ENCODE measurements around the gene ACVR1. TPM values are rescaled to one million over a fixed set of nuclear protein-coding genes. Genes with fewer than 3 reads are reported as not detected.

ACVR1 gene
- total and polyA plus RNA-seq, 3 experiments from 2014 or later = 9.5 to 18.3 (median 14.8) TPM

DNA sequence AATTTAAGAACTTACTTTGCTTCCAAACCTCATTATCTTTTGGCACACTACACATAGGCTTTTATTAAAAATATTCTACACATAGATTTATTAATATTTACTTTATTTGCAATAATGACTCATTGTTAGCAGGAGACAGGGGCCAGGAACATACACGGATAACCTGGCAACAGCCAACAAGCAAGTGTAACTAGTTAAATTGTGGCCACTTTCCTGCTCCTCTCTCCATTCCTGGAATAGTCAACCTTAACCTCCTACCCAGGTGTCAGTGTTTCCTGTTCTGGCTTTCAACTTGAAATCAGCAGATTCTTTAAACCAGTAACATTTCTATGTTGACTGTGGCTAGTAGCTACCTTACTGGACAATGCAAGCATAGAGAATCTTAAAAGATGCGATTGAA, 26.5 kb downstream of the ACVR1 start:
- Mint-ChIP-seq H3K27ac (no peak overlapping the region), H3K27me3 (no peaks in the 10 kb centered on the region), H3K4me1 (peaks cover 8 to 59% (median 54%) of the 10 kb centered on the region in 3 donors), H3K9me3 (no peaks in the 10 kb centered on the region), H3K4me3 (no peak overlapping the region), H3K36me3 (peaks cover 11 to 31% (median 23%) of the 10 kb centered on the region in 3 donors)
- POLR2A ChIA-PET = no interaction called here
- no peak for DNase-seq
- H3K27me3 ChIP-seq (ENCODE audit: insufficient read depth, low read length, poor library complexity, severe bottlenecking) = no peaks in the 10 kb centered on the region
- no peak overlapping the region for H3K4me3 ChIP-seq (ENCODE audit: low read length)
- no peaks in the 10 kb centered on the region for H3K9me3 ChIP-seq (ENCODE audit: low read length)
- H3K4me1 ChIP-seq (ENCODE audit: insufficient read depth, low read length) = no peaks in the 10 kb centered on the region
- CTCF ChIA-PET = interaction anchor here (1.0 kb wide), 1 partner anchor 19 kb away, joined by 3 read pairs; no protein-coding TSS in a partner anchor
- no peaks in the 10 kb centered on the region for H3K36me3 ChIP-seq (ENCODE audit: insufficient read depth, low read length)
- no peak overlapping the region for H3K27ac ChIP-seq (ENCODE audit: low read depth, low read length)

DNA sequence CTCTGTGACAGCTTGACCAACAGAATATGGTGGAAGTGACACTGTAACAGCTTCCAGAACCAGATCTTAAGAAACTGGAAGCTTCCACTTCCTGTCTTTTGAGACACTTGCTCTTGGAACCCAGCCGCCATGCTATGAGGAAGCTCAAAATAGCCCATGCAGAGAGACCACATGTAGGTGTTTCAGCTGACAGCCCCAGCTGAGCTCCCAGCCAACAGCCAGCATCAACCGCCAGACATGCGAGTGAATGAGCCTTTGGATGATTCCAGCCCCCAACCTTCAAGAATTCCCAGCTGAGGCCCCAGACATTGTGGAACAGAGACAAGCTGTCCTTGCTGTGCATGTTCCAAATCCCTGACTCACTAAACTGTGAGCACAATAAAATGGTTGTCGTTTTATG, 27.9 kb downstream of the ACVR1 start:
- Mint-ChIP-seq H3K27me3 (no peaks in the 10 kb centered on the region), H3K4me1 (peaks cover 10 to 57% (median 49%) of the 10 kb centered on the region in 3 donors), H3K9me3 (no peaks in the 10 kb centered on the region), H3K27ac (no peak overlapping the region), H3K36me3 (peaks cover 11 to 37% (median 26%) of the 10 kb centered on the region in 3 donors), H3K4me3 (no peak overlapping the region)
- no peak for DNase-seq
- ChIA-PET POLR2A (no interaction called here), CTCF (interaction anchor here (0.7 kb wide), 1 partner anchor 29 kb away, joined by 4 read pairs; no protein-coding TSS in a partner anchor)
- Histone ChIP-seq H3K4me1 (ENCODE audit: insufficient read depth, low read length) (no peaks in the 10 kb centered on the region), H3K4me3 (ENCODE audit: low read length) (no peak overlapping the region), H3K36me3 (ENCODE audit: insufficient read depth, low read length) (no peaks in the 10 kb centered on the region), H3K27me3 (ENCODE audit: insufficient read depth, low read length, poor library complexity, severe bottlenecking) (no peaks in the 10 kb centered on the region), H3K27ac (ENCODE audit: low read depth, low read length) (no peak overlapping the region), H3K9me3 (ENCODE audit: low read length) (no peaks in the 10 kb centered on the region)

DNA sequence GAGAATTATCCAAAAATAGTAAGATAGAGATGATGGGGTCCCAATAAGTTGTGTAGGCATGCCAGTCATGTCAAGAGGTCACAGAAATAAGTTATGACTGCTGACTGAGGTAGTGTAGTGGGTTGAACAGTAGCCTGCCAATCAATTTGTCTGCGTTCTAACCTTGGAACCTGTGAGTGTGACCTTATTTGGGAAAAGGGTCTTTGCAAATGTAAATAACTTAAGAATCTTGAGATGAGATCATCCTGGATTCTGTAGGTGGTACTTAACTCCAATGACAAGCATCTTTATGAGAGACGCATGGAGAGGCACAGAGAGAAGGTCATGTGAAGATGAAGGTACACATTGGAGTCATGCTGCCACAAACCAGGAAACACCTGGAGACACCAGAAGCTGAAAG, 31.0 kb downstream of the ACVR1 start:
- Mint-ChIP-seq H3K9me3 (no peaks in the 10 kb centered on the region), H3K4me1 (peaks cover 11 to 62% (median 42%) of the 10 kb centered on the region in 3 donors), H3K4me3 (no peak overlapping the region), H3K36me3 (peaks cover 11 to 36% (median 24%) of the 10 kb centered on the region in 3 donors), H3K27ac (peak overlapping the region in 2 of 8 donors; percentile 35 to 56), H3K27me3 (no peaks in the 10 kb centered on the region)
- H3K4me3 ChIP-seq (ENCODE audit: low read length) = no peak overlapping the region
- no peaks in the 10 kb centered on the region for H3K4me1 ChIP-seq (ENCODE audit: insufficient read depth, low read length)
- no peaks in the 10 kb centered on the region for H3K27me3 ChIP-seq (ENCODE audit: insufficient read depth, low read length, poor library complexity, severe bottlenecking)
- ChIA-PET CTCF (no interaction called here), POLR2A (no interaction called here)
- no peak for DNase-seq
- H3K9me3 ChIP-seq (ENCODE audit: low read length) = no peaks in the 10 kb centered on the region
- H3K27ac ChIP-seq (ENCODE audit: low read depth, low read length) = no peak overlapping the region
- H3K36me3 ChIP-seq (ENCODE audit: insufficient read depth, low read length) = no peaks in the 10 kb centered on the region

DNA sequence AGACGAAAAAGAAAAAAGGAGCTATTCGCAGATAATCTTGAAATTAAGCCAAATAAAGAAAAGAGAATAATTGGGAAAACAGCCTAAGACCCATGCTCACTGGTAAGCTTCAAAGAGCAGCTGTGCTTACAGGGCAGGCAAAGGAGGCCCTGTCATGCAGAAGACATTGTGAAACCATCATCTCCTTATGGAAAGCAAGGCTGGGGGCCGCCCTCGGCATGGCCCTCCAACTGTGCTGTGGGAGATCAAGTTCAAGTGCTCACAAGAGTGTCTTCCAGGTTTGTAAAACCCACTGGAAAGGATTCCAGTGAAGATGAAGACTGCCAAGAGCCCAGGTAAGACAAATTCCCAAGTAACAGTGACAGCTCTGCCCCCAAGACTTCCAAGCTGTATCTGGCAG, 32.2 kb downstream of the ACVR1 start:
- no peaks in the 10 kb centered on the region for H3K27me3 Mint-ChIP-seq
- no peak overlapping the region for H3K4me3 ChIP-seq (ENCODE audit: low read length)
- DNase-seq = no peak
- no peaks in the 10 kb centered on the region for H3K9me3 Mint-ChIP-seq
- no peak overlapping the region for H3K27ac ChIP-seq (ENCODE audit: low read depth, low read length)
- no peak overlapping the region for H3K4me3 Mint-ChIP-seq
- H3K4me1 ChIP-seq (ENCODE audit: insufficient read depth, low read length) = no peaks in the 10 kb centered on the region
- no peaks in the 10 kb centered on the region for H3K9me3 ChIP-seq (ENCODE audit: low read length)
- peaks cover 11 to 69% (median 37%) of the 10 kb centered on the region in 3 donors for H3K4me1 Mint-ChIP-seq
- no peaks in the 10 kb centered on the region for H3K27me3 ChIP-seq (ENCODE audit: insufficient read depth, low read length, poor library complexity, severe bottlenecking)
- CTCF ChIA-PET = interaction anchor here (1.6 kb wide), 1 partner anchor 9 kb away, joined by 4 read pairs; no protein-coding TSS in a partner anchor
- POLR2A ChIA-PET = no interaction called here
- H3K36me3 ChIP-seq (ENCODE audit: insufficient read depth, low read length) = no peaks in the 10 kb centered on the region
- H3K27ac Mint-ChIP-seq = peak overlapping the region in 2 of 8 donors; percentile 37 to 51
- peaks cover 9 to 37% (median 21%) of the 10 kb centered on the region in 3 donors for H3K36me3 Mint-ChIP-seq

DNA sequence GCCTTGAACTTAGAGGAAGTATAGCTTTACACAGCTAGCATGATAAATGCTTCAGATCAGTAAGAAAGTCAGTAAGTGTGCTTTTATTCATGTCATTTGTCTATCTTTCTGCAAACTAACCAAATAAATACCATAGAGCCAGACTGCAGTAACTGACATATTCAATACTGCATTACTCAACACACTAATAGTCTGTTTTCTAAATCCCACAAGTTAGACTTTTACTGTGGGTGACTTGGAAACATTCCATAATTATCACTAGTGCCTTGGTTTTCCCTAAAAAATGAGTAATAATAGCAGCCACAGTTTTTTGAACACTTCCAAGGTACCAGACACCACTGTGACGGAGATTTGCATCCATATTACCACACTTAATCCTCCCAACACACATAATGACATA, 33.0 kb downstream of the ACVR1 start:
- Mint-ChIP-seq H3K4me3 (no peak overlapping the region), H3K27me3 (no peaks in the 10 kb centered on the region)
- CTCF ChIA-PET = interaction anchor here (1.6 kb wide), 1 partner anchor 10 kb away, joined by 4 read pairs; no protein-coding TSS in a partner anchor

DNA sequence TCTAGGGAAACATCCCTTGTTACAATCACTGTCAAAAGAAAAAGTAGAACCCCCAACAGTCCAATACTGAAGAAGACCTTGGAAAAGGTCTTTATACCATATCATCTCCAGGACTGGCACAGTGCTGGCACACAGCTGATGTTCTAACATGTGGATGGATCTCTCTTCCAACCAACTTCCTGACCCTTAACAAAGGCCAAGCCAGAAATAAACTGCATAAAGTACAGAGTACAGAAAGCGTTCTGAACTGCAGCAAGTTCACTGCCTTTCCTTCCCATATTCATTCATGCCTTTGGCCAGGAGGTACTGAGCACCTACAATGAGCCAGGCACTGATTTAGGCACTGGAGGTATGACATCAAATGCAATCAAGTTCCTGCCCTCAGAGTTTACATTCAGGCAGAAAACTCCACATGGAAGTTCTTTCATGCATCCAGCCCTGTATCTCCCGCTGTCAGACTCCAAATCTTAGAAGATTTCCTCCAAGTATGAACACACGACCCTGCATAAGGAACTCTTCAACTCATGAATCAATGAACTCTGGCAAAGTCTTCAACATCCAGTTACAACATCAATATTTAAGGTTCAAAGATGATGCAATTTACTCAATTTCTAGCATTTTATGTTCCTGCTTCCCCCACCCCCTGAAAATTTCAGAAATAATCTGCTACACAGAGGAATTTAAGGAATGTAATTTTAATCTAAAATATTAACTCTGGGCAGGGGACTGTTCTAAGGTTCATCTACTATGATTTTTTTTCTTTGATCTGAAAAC, 33.8 kb downstream of the ACVR1 start:
- Histone ChIP-seq H3K27me3 (ENCODE audit: insufficient read depth, low read length, poor library complexity, severe bottlenecking) (no peaks in the 10 kb centered on the region), H3K27ac (ENCODE audit: low read depth, low read length) (no peak overlapping the region), H3K36me3 (ENCODE audit: insufficient read depth, low read length) (no peaks in the 10 kb centered on the region), H3K4me1 (ENCODE audit: insufficient read depth, low read length) (no peaks in the 10 kb centered on the region), H3K4me3 (ENCODE audit: low read length) (no peak overlapping the region), H3K9me3 (ENCODE audit: low read length) (no peaks in the 10 kb centered on the region)
- no peak for DNase-seq
- Mint-ChIP-seq H3K4me1 (peaks cover 15 to 71% (median 43%) of the 10 kb centered on the region in 3 donors), H3K9me3 (no peaks in the 10 kb centered on the region), H3K27ac (peak overlapping the region in 1 of 8 donors; percentile 54), H3K4me3 (no peak overlapping the region), H3K36me3 (peaks cover 0 to 42% (median 19%) of the 10 kb centered on the region in 3 donors), H3K27me3 (no peaks in the 10 kb centered on the region)
- ChIA-PET POLR2A (no interaction called here), CTCF (no interaction called here)

More for the DNA sequence above, 33.0 kb downstream of the ACVR1 start:
- DNase-seq = no peak
- POLR2A ChIA-PET = no interaction called here
- H3K9me3 Mint-ChIP-seq = no peaks in the 10 kb centered on the region
- Histone ChIP-seq H3K27me3 (ENCODE audit: insufficient read depth, low read length, poor library complexity, severe bottlenecking) (no peaks in the 10 kb centered on the region), H3K27ac (ENCODE audit: low read depth, low read length) (no peak overlapping the region), H3K36me3 (ENCODE audit: insufficient read depth, low read length) (no peaks in the 10 kb centered on the region), H3K4me1 (ENCODE audit: insufficient read depth, low read length) (no peaks in the 10 kb centered on the region), H3K4me3 (ENCODE audit: low read length) (no peak overlapping the region), H3K9me3 (ENCODE audit: low read length) (no peaks in the 10 kb centered on the region)
- peaks cover 4 to 41% (median 21%) of the 10 kb centered on the region in 3 donors for H3K36me3 Mint-ChIP-seq
- H3K27ac Mint-ChIP-seq = no peak overlapping the region
- H3K4me1 Mint-ChIP-seq = peaks cover 15 to 72% (median 43%) of the 10 kb centered on the region in 3 donors

DNA sequence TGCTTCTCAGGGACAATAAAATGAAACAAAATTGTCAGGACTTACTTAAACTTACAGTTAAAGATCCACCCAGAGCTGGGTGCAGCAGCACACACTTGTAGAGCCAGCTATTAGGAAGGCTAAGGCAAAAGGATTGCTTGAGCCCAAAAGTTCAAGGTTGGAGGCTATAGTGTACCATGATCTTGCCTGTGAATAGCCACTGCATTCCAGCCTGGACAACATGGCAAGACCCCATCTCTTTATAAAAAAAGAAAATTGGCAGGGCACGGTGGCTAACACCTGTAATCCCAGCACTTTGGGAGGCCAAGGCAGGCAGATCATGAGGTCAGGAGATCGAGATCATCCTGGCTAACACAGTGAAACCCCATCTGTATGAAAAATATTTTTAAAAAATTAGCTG, 34.6 kb downstream of the ACVR1 start:
- H3K4me1 ChIP-seq (ENCODE audit: insufficient read depth, low read length) = peaks cover 5% of the 10 kb centered on the region
- ChIA-PET CTCF (no interaction called here), POLR2A (no interaction called here)
- H3K9me3 Mint-ChIP-seq = no peaks in the 10 kb centered on the region
- peaks cover 0 to 43% (median 21%) of the 10 kb centered on the region in 3 donors for H3K36me3 Mint-ChIP-seq
- no peak for DNase-seq
- no peaks in the 10 kb centered on the region for H3K36me3 ChIP-seq (ENCODE audit: insufficient read depth, low read length)
- H3K27ac ChIP-seq (ENCODE audit: low read depth, low read length) = no peak overlapping the region
- no peaks in the 10 kb centered on the region for H3K27me3 ChIP-seq (ENCODE audit: insufficient read depth, low read length, poor library complexity, severe bottlenecking)
- no peaks in the 10 kb centered on the region for H3K27me3 Mint-ChIP-seq
- H3K9me3 ChIP-seq (ENCODE audit: low read length) = no peaks in the 10 kb centered on the region
- no peak overlapping the region for H3K27ac Mint-ChIP-seq
- peaks cover 21 to 78% (median 44%) of the 10 kb centered on the region in 3 donors for H3K4me1 Mint-ChIP-seq
- H3K4me3 ChIP-seq (ENCODE audit: low read length) = no peak overlapping the region
- no peak overlapping the region for H3K4me3 Mint-ChIP-seq

DNA sequence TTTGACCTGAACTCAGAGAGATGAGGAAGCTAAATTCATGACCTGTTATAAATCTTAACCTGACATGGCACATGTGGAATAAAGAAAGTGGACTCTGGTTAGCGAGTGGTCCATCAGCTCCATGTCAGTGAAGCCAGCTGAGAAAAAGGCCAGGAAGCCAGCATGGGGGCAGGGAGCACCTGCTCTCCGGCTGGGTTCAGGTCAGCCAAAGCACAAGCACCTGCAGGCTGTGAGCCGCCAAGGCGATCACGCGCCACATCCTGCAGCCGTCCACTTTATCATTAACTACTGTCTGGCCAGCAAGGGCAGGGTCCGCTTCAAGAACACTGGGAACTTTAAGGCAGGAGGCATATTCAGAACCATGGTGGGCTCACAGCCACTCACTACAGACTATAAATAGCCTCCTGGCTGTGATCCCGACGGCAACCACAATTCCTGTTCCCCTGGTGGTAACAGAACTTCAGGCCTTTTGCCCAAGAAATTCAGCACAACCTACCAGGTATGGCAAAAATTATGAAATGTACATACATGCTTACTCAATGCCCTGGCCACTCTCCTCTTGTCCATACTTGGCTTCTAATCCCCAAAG, 35.5 kb downstream of the ACVR1 start:
- DNase-seq = no peak
- POLR2A ChIA-PET = no interaction called here
- Mint-ChIP-seq H3K4me1 (peaks cover 24 to 79% (median 46%) of the 10 kb centered on the region in 3 donors), H3K4me3 (no peak overlapping the region), H3K27me3 (no peaks in the 10 kb centered on the region), H3K9me3 (no peaks in the 10 kb centered on the region), H3K36me3 (peaks cover 0 to 44% (median 14%) of the 10 kb centered on the region in 3 donors), H3K27ac (peak overlapping the region in 1 of 8 donors; percentile 33)
- H3K27me3 ChIP-seq (ENCODE audit: insufficient read depth, low read length, poor library complexity, severe bottlenecking) = no peaks in the 10 kb centered on the region
- no peaks in the 10 kb centered on the region for H3K36me3 ChIP-seq (ENCODE audit: insufficient read depth, low read length)
- no peak overlapping the region for H3K4me3 ChIP-seq (ENCODE audit: low read length)
- peaks cover 5% of the 10 kb centered on the region for H3K4me1 ChIP-seq (ENCODE audit: insufficient read depth, low read length)
- no peak overlapping the region for H3K27ac ChIP-seq (ENCODE audit: low read depth, low read length)
- no peaks in the 10 kb centered on the region for H3K9me3 ChIP-seq (ENCODE audit: low read length)
- CTCF ChIA-PET = no interaction called here
